ENCODE data around the gene RPL37A. TPM values are rescaled to one million over a fixed set of nuclear protein-coding genes. Genes with fewer than 3 reads are reported as not detected.

RPL37A gene
- total RNA-seq, 1 donor from 2014 or later, result 2,564 TPM

DNA sequence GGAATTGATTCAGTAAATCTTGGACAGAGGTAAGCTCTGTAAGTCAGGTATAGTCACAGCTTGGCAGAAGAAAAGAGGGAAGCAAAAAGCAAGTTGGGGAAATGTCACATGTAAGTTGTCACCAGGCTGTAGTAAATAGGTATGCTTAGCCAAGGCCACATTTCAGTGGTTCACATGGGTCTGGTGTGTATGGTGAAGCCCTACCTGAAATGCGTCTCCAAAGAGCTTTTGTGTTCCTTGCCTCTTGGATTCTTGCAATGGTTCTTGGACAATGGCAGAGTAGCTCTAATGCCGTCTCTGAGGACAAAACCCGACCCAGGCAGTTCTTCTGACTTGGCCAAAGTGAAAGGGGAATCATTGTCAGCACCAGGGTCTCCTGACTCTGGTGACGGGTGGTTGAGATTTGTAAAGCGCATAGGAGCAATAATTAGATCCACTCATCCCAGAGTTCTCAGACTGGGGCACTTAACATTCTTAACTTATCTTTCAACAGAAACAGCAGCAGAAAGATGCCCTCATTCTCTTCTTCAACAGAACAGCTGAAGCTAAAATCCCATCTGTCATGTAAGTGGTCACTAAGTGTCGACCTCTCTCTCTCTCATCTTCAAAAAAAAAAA lies 34.4 kb upstream of the RPL37A start:
- DNase-seq (ENCODE audit: low read depth), result no peak
- H3K4me3 ChIP-seq (ENCODE audit: low read depth, low read length), result no peak overlapping the region
- TF ChIP-seq, protein P1, sequence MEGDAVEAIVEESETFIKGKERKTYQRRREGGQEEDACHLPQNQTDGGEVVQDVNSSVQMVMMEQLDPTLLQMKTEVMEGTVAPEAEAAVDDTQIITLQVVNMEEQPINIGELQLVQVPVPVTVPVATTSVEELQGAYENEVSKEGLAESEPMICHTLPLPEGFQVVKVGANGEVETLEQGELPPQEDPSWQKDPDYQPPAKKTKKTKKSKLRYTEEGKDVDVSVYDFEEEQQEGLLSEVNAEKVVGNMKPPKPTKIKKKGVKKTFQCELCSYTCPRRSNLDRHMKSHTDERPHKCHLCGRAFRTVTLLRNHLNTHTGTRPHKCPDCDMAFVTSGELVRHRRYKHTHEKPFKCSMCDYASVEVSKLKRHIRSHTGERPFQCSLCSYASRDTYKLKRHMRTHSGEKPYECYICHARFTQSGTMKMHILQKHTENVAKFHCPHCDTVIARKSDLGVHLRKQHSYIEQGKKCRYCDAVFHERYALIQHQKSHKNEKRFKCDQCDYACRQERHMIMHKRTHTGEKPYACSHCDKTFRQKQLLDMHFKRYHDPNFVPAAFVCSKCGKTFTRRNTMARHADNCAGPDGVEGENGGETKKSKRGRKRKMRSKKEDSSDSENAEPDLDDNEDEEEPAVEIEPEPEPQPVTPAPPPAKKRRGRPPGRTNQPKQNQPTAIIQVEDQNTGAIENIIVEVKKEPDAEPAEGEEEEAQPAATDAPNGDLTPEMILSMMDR (IDR thresholded peaks at IDR 0.05; ENCODE audit: insufficient read depth, low read length, poor library complexity, severe bottlenecking), result no peak
- H3K27me3 ChIP-seq (ENCODE audit: control insufficient read depth, insufficient read depth, low read length), result no peaks in the 10 kb centered on the region
- peaks cover 1% of the 10 kb centered on the region for H3K36me3 ChIP-seq (ENCODE audit: control insufficient read depth, insufficient read depth, low read length)

DNA sequence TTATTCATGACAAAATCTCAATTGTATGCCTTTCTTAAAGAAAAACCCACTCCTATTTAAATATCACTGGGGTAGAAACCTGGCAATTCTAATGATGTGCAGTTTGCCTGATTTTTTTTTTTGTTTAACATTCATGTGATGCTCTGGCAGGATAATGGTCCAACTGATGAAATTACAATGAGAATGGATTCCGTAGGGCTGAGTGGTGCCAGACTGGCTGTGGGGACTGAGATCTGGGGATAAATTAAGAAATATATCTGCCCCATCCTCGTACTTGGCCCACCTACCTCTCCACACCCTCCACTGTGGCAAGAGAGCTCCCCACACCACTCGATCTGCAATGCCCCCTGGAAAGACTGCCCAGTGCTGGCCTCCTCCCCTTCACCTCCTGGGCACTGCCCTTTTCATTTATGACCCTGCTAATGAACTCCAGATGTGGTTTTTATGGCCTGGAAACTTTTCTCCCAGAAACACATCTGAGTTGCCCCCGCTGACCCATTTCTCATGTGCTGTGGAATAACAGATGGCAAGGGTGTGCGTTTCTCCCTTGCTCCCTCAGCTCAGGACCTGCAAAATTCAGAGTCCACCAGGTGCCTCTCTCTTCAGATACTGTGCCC lies 33.0 kb upstream of the RPL37A start:
- Histone ChIP-seq H3K4me3 (ENCODE audit: low read depth, low read length) (no peak overlapping the region), H3K27me3 (ENCODE audit: control insufficient read depth, insufficient read depth, low read length) (no peaks in the 10 kb centered on the region), H3K36me3 (ENCODE audit: control insufficient read depth, insufficient read depth, low read length) (peaks cover 1% of the 10 kb centered on the region)
- TF ChIP-seq, protein P1 (IDR thresholded peaks at IDR 0.05; ENCODE audit: insufficient read depth, low read length, poor library complexity, severe bottlenecking), result no peak
- no peak for DNase-seq (ENCODE audit: low read depth)

DNA sequence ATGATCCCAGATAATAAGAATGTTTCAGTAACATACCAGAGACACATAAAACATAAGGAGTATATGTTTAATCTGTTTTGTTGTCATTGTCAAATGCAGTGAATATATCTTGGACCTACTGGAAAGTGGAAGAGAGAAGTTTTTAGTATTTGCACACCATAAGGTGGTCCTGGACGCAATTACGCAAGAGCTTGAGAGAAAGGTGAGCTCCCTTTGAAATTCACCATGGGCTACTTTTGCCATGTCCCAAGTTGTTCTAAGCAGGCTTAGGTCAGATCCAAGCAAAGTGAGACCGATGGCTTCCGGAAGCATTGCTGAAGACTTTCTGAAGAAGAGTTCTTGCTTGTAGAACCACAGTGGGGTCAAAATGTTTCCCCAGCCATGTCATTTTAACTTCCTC lies 30.8 kb upstream of the RPL37A start:
- TF ChIP-seq, protein P1 (IDR thresholded peaks at IDR 0.05; ENCODE audit: insufficient read depth, low read length, poor library complexity, severe bottlenecking), result no peak
- no peak for DNase-seq (ENCODE audit: low read depth)
- no peak overlapping the region for H3K4me3 ChIP-seq (ENCODE audit: low read depth, low read length)
- H3K27me3 ChIP-seq (ENCODE audit: control insufficient read depth, insufficient read depth, low read length), result no peaks in the 10 kb centered on the region
- peaks cover 1% of the 10 kb centered on the region for H3K36me3 ChIP-seq (ENCODE audit: control insufficient read depth, insufficient read depth, low read length)

DNA sequence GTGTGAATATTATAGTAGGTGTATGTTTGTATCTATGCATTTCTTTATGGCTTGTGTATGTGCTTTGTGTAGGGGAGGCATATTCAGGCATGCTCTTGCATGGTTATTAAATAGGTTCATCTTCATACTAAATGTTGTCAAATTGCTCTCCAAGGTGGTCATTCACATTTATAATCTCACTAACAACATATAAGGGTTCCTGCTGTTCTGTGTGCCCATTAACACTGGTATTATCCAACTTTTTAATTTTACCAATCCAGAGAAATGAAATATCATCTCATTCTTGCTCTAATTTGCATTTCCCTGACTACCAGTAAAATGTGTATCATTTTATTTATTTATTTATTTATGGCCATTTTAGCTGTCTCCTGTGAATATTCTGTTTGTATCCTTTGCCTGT lies 29.0 kb upstream of the RPL37A start:
- Histone ChIP-seq H3K27me3 (ENCODE audit: control insufficient read depth, insufficient read depth, low read length) (no peaks in the 10 kb centered on the region), H3K4me3 (ENCODE audit: low read depth, low read length) (no peak overlapping the region), H3K36me3 (ENCODE audit: control insufficient read depth, insufficient read depth, low read length) (no peaks in the 10 kb centered on the region)
- DNase-seq (ENCODE audit: low read depth), result no peak
- TF ChIP-seq, protein P1 (IDR thresholded peaks at IDR 0.05; ENCODE audit: insufficient read depth, low read length, poor library complexity, severe bottlenecking), result no peak

DNA sequence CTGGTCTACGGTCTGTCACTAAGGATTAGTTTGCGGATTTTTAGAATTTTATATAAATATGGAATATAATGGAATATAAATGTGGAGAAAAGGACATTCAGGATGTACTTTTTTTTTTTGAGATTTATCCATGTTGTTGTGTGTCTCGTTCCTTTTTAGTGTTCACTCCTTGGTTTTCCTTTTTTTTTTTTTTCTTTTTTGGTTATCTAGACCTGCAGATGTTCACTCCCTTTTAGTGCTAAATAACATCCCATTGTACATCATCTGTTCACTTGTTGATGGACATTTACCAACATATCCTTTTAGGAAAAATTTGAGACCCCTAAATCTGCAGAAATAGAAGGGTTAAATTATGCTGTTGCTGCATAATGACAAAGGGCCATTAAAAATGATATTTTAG lies 25.5 kb upstream of the RPL37A start:
- H3K27me3 ChIP-seq (ENCODE audit: control insufficient read depth, insufficient read depth, low read length), result no peaks in the 10 kb centered on the region
- TF ChIP-seq, protein P1 (IDR thresholded peaks at IDR 0.05; ENCODE audit: insufficient read depth, low read length, poor library complexity, severe bottlenecking), result no peak
- H3K36me3 ChIP-seq (ENCODE audit: control insufficient read depth, insufficient read depth, low read length), result no peaks in the 10 kb centered on the region
- no peak overlapping the region for H3K4me3 ChIP-seq (ENCODE audit: low read depth, low read length)
- no peak for DNase-seq (ENCODE audit: low read depth)
